GM18951 (cell line): Measurements from ENCODE around the gene CCSER1.
"Not testable (repeated sequence)": the region's sequence is repeated elsewhere in the genome, so short reads cannot be mapped to it uniquely, and the experiment has no call there.

Experiments
- POLR2A ChIP-seq: IDR thresholded peaks from 4 replicates; pipeline ENCODE4 v1.6.1; 2011; ENCODE audit warnings: mild to moderate bottlenecking; ENCODE audit not compliant: insufficient read length, insufficient read depth; ENCODE audit errors: extremely low read depth
- in situ Hi-C: fragments of 300-500 bp; cut with MboI; formaldehyde crosslinking; loops from one replicate; pipeline ENCODE4 v1.12.0; 2022; ENCODE audit warnings: low sequenced_read_pairs, mixed read lengths, inconsistent platforms; ENCODE audit not compliant: unreplicated experiment

The CCSER1 gene

DNA sequence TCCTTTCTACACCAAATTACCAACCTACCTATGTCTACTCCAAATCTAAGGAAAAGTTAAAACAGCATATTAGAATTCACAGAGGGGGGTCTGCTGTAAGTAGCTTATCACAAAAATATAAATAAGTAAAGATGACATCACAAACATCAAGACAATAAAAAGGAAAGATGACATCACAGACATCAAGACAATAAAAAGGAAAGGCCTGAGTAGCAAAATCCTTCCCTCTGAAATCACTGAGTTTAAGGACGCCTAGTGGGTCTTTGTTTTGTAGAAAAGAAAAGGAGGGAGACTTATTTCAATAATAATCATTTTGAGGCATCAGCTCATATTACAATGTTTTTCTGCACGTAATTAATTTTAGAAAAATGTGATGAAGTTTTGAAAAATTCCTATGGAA is 1469.5 kb downstream of the CCSER1 start:
- TF ChIP-seq POLR2A, result no peak
- in situ Hi-C loops, result no loop called here

DNA sequence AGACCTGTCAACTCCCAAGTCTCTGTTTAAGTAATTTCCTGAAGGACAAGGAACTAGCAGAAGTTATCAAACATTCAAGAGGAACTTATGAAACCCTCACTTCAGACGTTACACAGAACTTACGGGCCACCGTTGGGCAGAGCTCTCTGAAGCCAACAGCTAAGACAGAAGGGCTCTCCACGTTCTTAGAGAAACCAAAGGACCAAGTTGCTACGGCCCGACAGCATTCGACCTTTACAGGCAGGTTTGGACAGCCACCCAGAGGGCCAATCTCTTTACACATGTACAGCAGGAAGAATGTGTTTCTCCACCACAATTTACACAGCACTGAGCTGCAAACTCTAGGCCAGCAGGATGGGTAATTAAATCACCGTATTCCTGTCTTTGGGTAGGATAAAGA is 1471.5 kb downstream of the CCSER1 start:
- in situ Hi-C loops, result no loop called here
- TF ChIP-seq POLR2A, result no peak

DNA sequence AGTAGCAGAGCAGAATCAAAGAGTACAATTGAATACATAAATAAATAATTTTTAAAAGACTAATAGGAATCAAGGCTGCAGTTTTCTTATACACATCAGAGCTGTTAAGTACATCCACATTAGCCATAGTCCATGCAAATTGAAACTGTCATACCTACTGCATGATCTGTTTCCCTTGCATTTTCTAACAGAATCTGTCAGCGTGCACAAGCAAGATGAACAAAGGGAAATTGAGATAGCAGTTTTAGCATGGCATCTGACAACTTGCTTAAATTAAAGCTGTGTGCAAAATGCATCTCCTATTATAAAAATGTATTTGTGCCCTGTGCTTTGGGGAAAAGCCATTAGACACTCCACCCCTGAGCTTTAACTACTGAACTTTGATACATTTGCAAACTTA is 1473.1 kb downstream of the CCSER1 start:
- no peak for TF ChIP-seq POLR2A
- in situ Hi-C loops, result no loop called here

DNA sequence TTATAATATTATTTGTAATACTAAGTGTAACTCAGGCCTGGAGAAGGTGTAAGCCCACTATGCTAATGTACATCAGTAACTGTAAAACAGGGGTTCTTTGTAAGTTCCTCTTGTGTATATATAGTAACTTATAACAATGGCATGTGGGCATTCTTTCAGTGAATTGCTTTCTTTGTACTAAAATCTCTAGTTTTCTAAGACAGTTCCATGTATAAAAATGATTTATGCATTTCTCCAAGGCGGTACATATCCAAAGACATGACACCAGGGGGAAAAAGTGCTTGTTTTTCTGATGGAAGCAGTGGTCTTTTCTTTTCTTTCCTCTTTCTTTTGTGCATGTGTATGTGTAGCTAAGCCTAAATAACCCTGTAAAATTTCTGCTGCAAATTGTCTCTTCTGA is 1474.2 kb downstream of the CCSER1 start:
- in situ Hi-C loops, result no loop called here
- no peak for TF ChIP-seq POLR2A

DNA sequence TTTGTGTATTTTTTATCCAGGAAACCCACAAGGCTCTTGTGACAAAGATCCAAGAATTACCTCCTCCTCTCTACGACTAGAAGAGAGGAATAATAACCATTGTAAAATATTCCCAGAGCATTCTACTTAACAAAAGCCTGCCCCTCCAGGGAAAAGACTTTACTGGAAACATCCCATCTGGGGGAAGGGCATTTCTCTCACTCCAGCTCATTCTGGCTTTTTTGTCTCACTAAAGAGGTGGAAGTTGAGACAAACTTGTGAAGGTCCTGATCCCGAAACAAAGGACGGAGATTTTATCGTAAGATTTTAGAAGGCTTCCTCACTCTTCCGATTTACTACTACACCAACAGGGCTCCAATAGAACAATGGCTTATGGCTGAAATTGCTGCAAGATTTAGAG is 1484.6 kb downstream of the CCSER1 start:
- TF ChIP-seq POLR2A, result no peak
- in situ Hi-C loops, result no loop called here

DNA sequence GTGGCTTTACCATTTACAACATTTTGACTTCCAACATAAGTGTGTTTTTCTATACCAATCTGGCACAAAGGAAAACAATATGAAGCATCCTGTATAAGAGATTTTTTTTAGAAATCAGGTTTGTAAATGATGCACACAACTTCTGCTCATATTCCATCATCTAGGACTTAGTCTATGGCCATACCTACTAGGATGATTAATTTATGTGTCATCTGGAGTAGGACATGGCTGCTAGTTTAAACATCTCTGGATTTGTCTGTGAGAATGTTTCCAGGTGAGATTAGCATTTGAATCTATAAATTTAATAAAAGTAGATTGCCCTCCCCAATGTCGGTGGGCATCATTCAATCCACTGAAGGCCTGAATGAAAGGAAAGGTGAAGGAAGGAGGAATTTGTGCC is 1493.8 kb downstream of the CCSER1 start:
- TF ChIP-seq POLR2A, result no peak
- in situ Hi-C loops, result no loop called here

DNA sequence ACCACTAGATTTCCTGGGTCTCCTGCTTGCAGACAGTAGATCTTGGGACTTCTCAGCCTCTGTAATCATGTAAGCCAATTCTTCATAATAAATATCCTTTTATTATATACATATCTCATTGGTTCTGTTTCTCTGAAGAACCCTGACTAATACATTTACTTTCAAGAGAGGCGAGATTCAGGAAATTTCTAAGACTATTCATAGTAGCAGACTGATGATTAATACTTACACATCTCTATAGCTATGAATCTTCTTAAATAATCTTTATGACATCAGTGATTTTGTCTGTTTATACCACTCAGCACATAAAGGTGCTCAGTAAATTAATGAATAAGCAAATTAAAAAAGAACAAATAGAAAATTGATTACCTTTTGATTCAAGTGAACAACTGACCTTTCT is 1494.3 kb downstream of the CCSER1 start:
- in situ Hi-C loops, result no loop called here
- TF ChIP-seq POLR2A, result no peak

DNA sequence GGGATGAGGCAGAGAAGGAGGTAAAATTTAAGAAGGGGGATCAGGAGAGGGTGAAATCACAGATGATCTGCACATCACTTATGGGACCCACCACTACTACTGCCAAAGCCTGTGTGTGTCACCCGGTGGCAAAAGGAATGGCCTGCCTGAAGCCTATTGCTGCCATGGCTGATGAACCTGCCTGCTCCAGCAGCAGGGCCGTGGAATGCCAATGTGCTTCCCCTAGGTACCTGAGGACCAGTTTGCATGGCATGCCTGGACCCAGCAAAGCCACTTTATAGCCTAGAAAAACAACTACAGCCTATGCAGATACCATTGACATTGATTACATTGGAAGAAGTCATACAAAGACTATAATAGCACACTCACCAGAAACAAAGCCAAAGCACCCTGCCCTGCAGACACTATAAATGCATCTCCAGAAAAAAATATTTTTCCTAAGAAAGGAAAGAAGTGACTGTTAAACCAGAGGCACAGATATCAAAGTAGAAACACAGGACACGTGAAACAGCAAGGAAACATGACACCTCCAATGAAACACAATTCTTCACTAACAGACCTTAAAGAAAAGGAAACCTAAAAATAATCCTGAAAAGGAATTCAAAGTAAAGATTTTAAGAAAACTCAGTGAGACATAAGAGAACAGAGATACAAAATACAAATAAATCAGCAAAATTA is 1495.9 kb downstream of the CCSER1 start:
- in situ Hi-C loops, result no loop called here
- no peak for TF ChIP-seq POLR2A

DNA sequence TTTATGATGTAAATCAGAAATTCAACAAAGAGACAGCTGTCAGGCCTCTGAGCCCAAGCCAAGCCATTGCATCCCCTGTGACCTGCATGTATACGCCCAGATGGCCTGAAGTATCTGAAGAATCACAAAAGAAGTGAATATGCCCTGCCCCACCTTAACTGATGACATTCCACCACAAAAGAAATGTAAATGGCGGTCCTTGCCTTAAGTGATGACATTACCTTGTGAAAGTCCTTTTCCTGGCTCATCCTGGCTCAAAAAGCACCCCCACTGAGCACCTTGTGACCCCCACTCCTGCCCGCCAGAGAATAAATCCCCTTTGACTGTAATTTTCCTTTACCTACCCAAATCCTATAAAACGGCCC is 1496.4 kb downstream of the CCSER1 start:
- in situ Hi-C loops, result not testable (repeated sequence)

DNA sequence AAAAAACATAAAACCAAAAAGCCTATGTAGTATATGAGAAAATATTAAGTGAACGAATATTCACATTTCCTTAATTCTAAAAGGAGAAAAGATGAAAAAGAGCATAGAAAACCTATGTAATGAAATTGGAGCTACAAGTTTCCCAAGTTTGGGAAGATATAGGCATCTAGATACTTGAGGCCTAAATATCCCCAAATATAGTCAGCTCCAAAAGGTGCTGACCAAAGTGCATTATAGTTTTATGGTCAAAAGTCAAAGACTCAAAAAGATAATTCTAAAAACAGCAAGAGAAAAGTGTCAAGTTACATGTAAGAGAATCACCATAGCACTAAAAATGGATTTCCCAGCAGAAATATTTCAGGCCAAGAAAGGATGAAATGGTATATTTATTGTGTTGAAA is 1502.9 kb downstream of the CCSER1 start:
- TF ChIP-seq POLR2A, result no peak
- in situ Hi-C loops, result no loop called here

DNA sequence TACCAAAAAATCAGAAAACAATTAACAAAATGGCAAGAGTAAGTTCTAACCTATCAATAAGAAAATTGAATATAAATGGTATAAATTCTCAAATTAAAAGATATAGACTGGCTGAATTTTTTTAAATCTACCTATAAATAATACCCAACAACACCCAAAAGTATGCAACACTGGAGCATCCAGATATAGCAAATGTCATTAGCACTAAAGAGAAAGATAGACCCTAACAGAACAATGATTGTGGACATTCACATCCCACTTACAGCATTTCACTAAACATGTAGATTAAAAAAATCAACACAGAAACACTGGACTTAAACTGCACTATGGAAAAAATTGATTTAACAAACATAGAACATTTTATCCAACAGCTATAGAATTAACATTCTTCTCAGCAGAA is 1503.6 kb downstream of the CCSER1 start:
- no peak for TF ChIP-seq POLR2A

DNA sequence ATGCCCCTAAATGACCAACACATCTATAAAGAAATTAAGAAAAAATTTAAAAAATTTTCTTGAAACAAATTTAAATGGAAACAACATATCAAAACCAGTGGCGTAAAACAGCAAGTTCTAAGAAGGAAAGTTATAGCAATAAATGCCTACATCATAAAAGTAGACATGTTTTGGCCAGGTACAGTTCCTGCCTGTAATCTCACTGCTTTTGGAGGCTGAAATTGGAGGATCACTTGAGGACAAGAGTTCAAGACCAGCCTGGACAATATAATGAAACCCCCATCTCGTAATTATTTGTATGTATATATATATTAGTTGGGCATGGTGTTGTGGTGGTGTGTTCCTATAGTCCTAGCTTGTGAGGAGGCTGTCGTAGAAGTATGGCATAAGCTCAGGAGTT is 1504.1 kb downstream of the CCSER1 start:
- in situ Hi-C loops, result no loop called here
- TF ChIP-seq POLR2A, result no peak

More for the DNA sequence above, 1503.6 kb downstream of the CCSER1 start:
- in situ Hi-C loops, result no loop called here

DNA sequence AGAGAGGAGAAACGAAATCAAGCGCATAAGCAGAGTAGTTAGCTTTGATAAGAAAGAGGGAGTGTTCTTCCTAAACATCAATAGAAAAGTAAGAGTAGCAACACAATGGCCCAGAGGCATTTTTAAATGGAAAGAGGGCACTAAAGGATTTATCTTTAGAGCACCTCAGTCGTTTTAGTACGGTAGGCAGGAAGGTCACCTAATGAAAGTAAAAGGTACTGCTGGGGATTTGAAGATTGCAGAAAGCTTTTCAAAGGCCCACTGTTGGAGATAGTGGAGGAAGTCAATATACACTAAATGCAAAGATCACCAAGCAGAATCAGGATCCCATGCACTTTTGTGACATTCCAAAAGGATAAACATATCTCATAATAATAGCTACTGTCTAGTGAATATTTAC is 1508.9 kb downstream of the CCSER1 start:
- no peak for TF ChIP-seq POLR2A
- in situ Hi-C loops, result no loop called here
